Dermis blood vessel endothelial cell (primary cell): Measurements from ENCODE around the gene POPDC2. TPM values are rescaled to one million over a fixed set of nuclear protein-coding genes. Genes with fewer than 3 reads are reported as not detected.

Experiments
- DNase-seq: peaks from one replicate; pipeline ENCODE4 v3.0.0; 2010
- total RNA-seq: library from RNA; depleted of rRNA; stranded (reverse); fragments of >200 nt; gene quantifications from 2 replicates; pipeline ENCODE4 v1.2.3, GENCODE V29; 2014

Gene POPDC2
- total RNA-seq, 1 donor from 2014 or later: 1.7 TPM

- DNase-seq: no peak
Measured at GRCh38 chr3:119639494-119640350, 20.7 kb downstream of the POPDC2 start.

GRCh38 chr3:119637679-119638477 is 22.5 kb downstream of the POPDC2 start:
- peak; percentile 91 for DNase-seq

- no peak for DNase-seq
Measured at GRCh38 chr3:119636891-119637611, 23.3 kb downstream of the POPDC2 start.

- DNase-seq: peak; percentile 77
Measured at GRCh38 chr3:119636249-119636648, 24.1 kb downstream of the POPDC2 start.

- DNase-seq: no peak
Measured at GRCh38 chr3:119635719-119636118, 24.7 kb downstream of the POPDC2 start.

GRCh38 chr3:119632829-119633228 is 27.6 kb downstream of the POPDC2 start:
- DNase-seq: no peak

GRCh38 chr3:119632216-119632615 is 28.2 kb downstream of the POPDC2 start:
- no peak for DNase-seq

- DNase-seq: no peak
Measured at GRCh38 chr3:119631516-119631915, 28.9 kb downstream of the POPDC2 start.

- no peak for DNase-seq
Measured at GRCh38 chr3:119630880-119631329, 29.5 kb downstream of the POPDC2 start.

- DNase-seq: peak; percentile 80
Measured at GRCh38 chr3:119630128-119630879, 30.1 kb downstream of the POPDC2 start.

- DNase-seq: peak; percentile 40
Measured at GRCh38 chr3:119628816-119629445, 31.5 kb downstream of the POPDC2 start.

- no peak for DNase-seq
Measured at GRCh38 chr3:119628390-119628789, 32.0 kb downstream of the POPDC2 start.

GRCh38 chr3:119627461-119627860 is 32.9 kb downstream of the POPDC2 start:
- DNase-seq: peak; percentile 55

GRCh38 chr3:119626196-119626595 is 34.2 kb downstream of the POPDC2 start:
- DNase-seq: no peak

- DNase-seq: no peak
Measured at GRCh38 chr3:119625451-119626153, 34.8 kb downstream of the POPDC2 start.

- no peak for DNase-seq
Measured at GRCh38 chr3:119624002-119624720, 36.2 kb downstream of the POPDC2 start.

- DNase-seq: no peak
Measured at GRCh38 chr3:119620899-119621298, 39.5 kb downstream of the POPDC2 start.

GRCh38 chr3:119619094-119619493 is 41.3 kb downstream of the POPDC2 start:
- DNase-seq: peak; percentile 23

GRCh38 chr3:119616056-119616455 is 44.3 kb downstream of the POPDC2 start:
- DNase-seq: no peak

GRCh38 chr3:119613872-119614271 is 46.5 kb downstream of the POPDC2 start:
- no peak for DNase-seq
